BLaER1 treated with 17β-estradiol and CSF1 and Interleukin-3, amounts not matched to agents 10 nM and 100 nM (cell line): ENCODE results near the gene SAMD4A.

ENCODE experiments used
- H3K27ac ChIP-seq, 11 experiments: shearing (Covaris generic); formaldehyde crosslinking; 2 replicates each; pipeline ENCODE4 v1.8.1; 2022
- H3K27me3 ChIP-seq, 11 experiments: shearing (Covaris generic); formaldehyde crosslinking; 2 replicates each; pipeline ENCODE4 v1.8.1; 2022
- H3K36me3 ChIP-seq, 11 experiments: shearing (Covaris generic); formaldehyde crosslinking; 2 replicates each; pipeline ENCODE4 v1.8.1; 2022
- H3K4me1 ChIP-seq, 10 experiments: shearing (Covaris generic); formaldehyde crosslinking; 2 replicates each; pipeline ENCODE4 v1.8.1; 2022
- H3K4me2 ChIP-seq, 11 experiments: shearing (Covaris generic); formaldehyde crosslinking; 2 replicates each; pipeline ENCODE4 v1.8.1; 2022
- H3K4me3 ChIP-seq, 10 experiments: shearing (Covaris generic); formaldehyde crosslinking; 2 replicates each; pipeline ENCODE4 v1.8.1; 2022
- H3K9ac ChIP-seq, 11 experiments: shearing (Covaris generic); formaldehyde crosslinking; 2 replicates each; pipeline ENCODE4 v1.8.1; 2022
- H3K9me3 ChIP-seq, 11 experiments: shearing (Covaris generic); formaldehyde crosslinking; replicated peaks in 1 of 11; 2 replicates each; pipeline ENCODE4 v1.8.1; 2022
- H4K20me1 ChIP-seq, 11 experiments: shearing (Covaris generic); formaldehyde crosslinking; 2 replicates each; pipeline ENCODE4 v1.8.1; 2022
- Cebpa-rat ChIP-seq, 11 experiments: shearing (Covaris generic); IDR thresholded peaks; 2 replicates each; pipeline ENCODE4 v1.8.1; 2022

SAMD4A gene

GRCh38 chr14:54772451-54772881 is 205.5 kb downstream of the SAMD4A start:
- no peak for TF ChIP-seq Cebpa-rat (IDR thresholded peaks at IDR 0.05)
- Histone ChIP-seq H3K27me3 (no peaks in the 10 kb centered on the region), H3K9me3 (no peaks in the 10 kb centered on the region), H3K36me3 (peaks cover 0 to 50% (median 32%) of the 10 kb centered on the region in 11 experiments; a peak in 16 of 22 replicates), H3K9ac (peak overlapping the region; percentile 19 to 69 (median 57); a peak in 18 of 22 replicates), H3K4me3 (no peak overlapping the region; a peak in 2 of 20 replicates), H3K4me2 (peak overlapping the region; percentile 55 to 91 (median 84)), H3K27ac (peak overlapping the region in 10 of 11 experiments; percentile 54 to 77 (median 65); a peak in 21 of 22 replicates), H4K20me1 (peaks cover 0 to 34% (median 7%) of the 10 kb centered on the region in 11 experiments; a peak in 11 of 22 replicates), H3K4me1 (peaks cover 62 to 83% (median 75%) of the 10 kb centered on the region in 10 experiments)

GRCh38 chr14:54773171-54774006 is 206.5 kb downstream of the SAMD4A start:
- Histone ChIP-seq H3K27ac (peak overlapping the region in 10 of 11 experiments; percentile 54 to 77 (median 65); a peak in 21 of 22 replicates), H3K9me3 (no peaks in the 10 kb centered on the region), H3K4me3 (peak overlapping the region in 2 of 10 experiments; percentile 8 to 24; a peak in 3 of 20 replicates), H3K4me1 (peaks cover 71 to 92% (median 84%) of the 10 kb centered on the region in 10 experiments), H4K20me1 (peaks cover 0 to 34% (median 7%) of the 10 kb centered on the region in 11 experiments; a peak in 11 of 22 replicates), H3K4me2 (peak overlapping the region; percentile 55 to 91 (median 84)), H3K27me3 (no peaks in the 10 kb centered on the region), H3K9ac (peak overlapping the region; percentile 19 to 69 (median 57); a peak in 20 of 22 replicates), H3K36me3 (peaks cover 0 to 46% (median 31%) of the 10 kb centered on the region in 11 experiments; a peak in 15 of 22 replicates)
- TF ChIP-seq Cebpa-rat (IDR thresholded peaks at IDR 0.05): no peak

- Histone ChIP-seq H3K36me3 (peaks cover 0 to 46% (median 31%) of the 10 kb centered on the region in 11 experiments; a peak in 16 of 22 replicates), H3K27ac (no peak overlapping the region), H3K4me2 (peak overlapping the region; percentile 55 to 91 (median 87)), H3K9me3 (no peaks in the 10 kb centered on the region), H3K4me1 (peaks cover 83 to 94% (median 92%) of the 10 kb centered on the region in 10 experiments), H3K9ac (peak overlapping the region in 5 of 11 experiments; percentile 4 to 42 (median 35); a peak in 4 of 22 replicates), H4K20me1 (peaks cover 0 to 34% (median 7%) of the 10 kb centered on the region in 11 experiments; a peak in 11 of 22 replicates), H3K4me3 (no peak overlapping the region), H3K27me3 (no peaks in the 10 kb centered on the region)
- TF ChIP-seq Cebpa-rat (IDR thresholded peaks at IDR 0.05): no peak
These were observed 207.9 kb downstream of the SAMD4A start for GRCh38 chr14:54774824-54775223.

GRCh38 chr14:54775486-54776140 is 208.7 kb downstream of the SAMD4A start:
- no peaks in the 10 kb centered on the region for H3K9me3 ChIP-seq
- H3K4me2 ChIP-seq: peak overlapping the region; percentile 55 to 91 (median 87)
- H3K27me3 ChIP-seq: no peaks in the 10 kb centered on the region
- H3K27ac ChIP-seq: peak overlapping the region in 4 of 11 experiments; percentile 24 to 55 (median 35); a peak in 3 of 22 replicates
- 0 out of 20 replicates have a peak overlapping the region, but pooled peaks of 1 of the 10 experiments have one; percentile 47 for H3K4me3 ChIP-seq
- H3K4me1 ChIP-seq: peaks cover 83 to 95% (median 85%) of the 10 kb centered on the region in 10 experiments
- H4K20me1 ChIP-seq: peaks cover 0 to 34% (median 7%) of the 10 kb centered on the region in 11 experiments; a peak in 11 of 22 replicates
- H3K9ac ChIP-seq: peak overlapping the region in 8 of 11 experiments; percentile 0 to 44 (median 34); a peak in 11 of 22 replicates
- no peak for TF ChIP-seq Cebpa-rat (IDR thresholded peaks at IDR 0.05)
- peaks cover 0 to 46% (median 31%) of the 10 kb centered on the region in 11 experiments; a peak in 16 of 22 replicates for H3K36me3 ChIP-seq

- H3K27me3 ChIP-seq: no peaks in the 10 kb centered on the region
- H3K4me3 ChIP-seq: peak overlapping the region; percentile 9 to 51 (median 24); a peak in 14 of 20 replicates
- peaks cover 81 to 100% (median 86%) of the 10 kb centered on the region in 10 experiments for H3K4me1 ChIP-seq
- peak overlapping the region; percentile 55 to 91 (median 87) for H3K4me2 ChIP-seq
- peaks cover 0 to 46% (median 23%) of the 10 kb centered on the region in 11 experiments; a peak in 16 of 22 replicates for H3K36me3 ChIP-seq
- no peaks in the 10 kb centered on the region for H3K9me3 ChIP-seq
- H4K20me1 ChIP-seq: peaks cover 0 to 34% (median 7%) of the 10 kb centered on the region in 11 experiments; a peak in 11 of 22 replicates
- TF ChIP-seq Cebpa-rat (IDR thresholded peaks at IDR 0.05): no peak
- peak overlapping the region in 6 of 11 experiments; percentile 10 to 55 (median 39); a peak in 8 of 22 replicates for H3K27ac ChIP-seq
- peak overlapping the region in 8 of 11 experiments; percentile 4 to 38 (median 30); a peak in 11 of 22 replicates for H3K9ac ChIP-seq
These were observed 209.6 kb downstream of the SAMD4A start for GRCh38 chr14:54776361-54777001.

GRCh38 chr14:54777395-54777794 is 210.5 kb downstream of the SAMD4A start:
- H3K27me3 ChIP-seq: no peaks in the 10 kb centered on the region
- peak overlapping the region in 3 of 11 experiments; percentile 39 to 55 (median 55); a peak in 2 of 22 replicates for H3K27ac ChIP-seq
- H3K4me2 ChIP-seq: peak overlapping the region; percentile 55 to 91 (median 87)
- H3K4me3 ChIP-seq: peak overlapping the region in 1 of 10 experiments; percentile 51; a peak in 1 of 20 replicates
- no peaks in the 10 kb centered on the region for H3K9me3 ChIP-seq
- TF ChIP-seq Cebpa-rat (IDR thresholded peaks at IDR 0.05): no peak
- peaks cover 0 to 47% (median 19%) of the 10 kb centered on the region in 11 experiments; a peak in 13 of 22 replicates for H3K36me3 ChIP-seq
- H3K9ac ChIP-seq: peak overlapping the region in 2 of 11 experiments; percentile 19 to 36; a peak in 2 of 22 replicates
- H4K20me1 ChIP-seq: peaks cover 0 to 34% (median 7%) of the 10 kb centered on the region in 11 experiments; a peak in 11 of 22 replicates
- peaks cover 81 to 100% (median 86%) of the 10 kb centered on the region in 10 experiments for H3K4me1 ChIP-seq

- H3K4me1 ChIP-seq: peaks cover 81 to 98% (median 86%) of the 10 kb centered on the region in 10 experiments
- H3K4me3 ChIP-seq: no peak overlapping the region
- no peaks in the 10 kb centered on the region for H3K27me3 ChIP-seq
These were observed 211.9 kb downstream of the SAMD4A start for GRCh38 chr14:54778618-54779345.

More at GRCh38 chr14:54778618-54779345, 211.9 kb downstream of the SAMD4A start:
- H3K9ac ChIP-seq: 0 out of 22 replicates have a peak overlapping the region, but pooled peaks of 1 of the 11 experiments have one; percentile 15
- H3K36me3 ChIP-seq: peaks cover 0 to 47% (median 19%) of the 10 kb centered on the region in 11 experiments; a peak in 13 of 22 replicates
- no peak overlapping the region for H3K27ac ChIP-seq
- peak overlapping the region; percentile 55 to 91 (median 87) for H3K4me2 ChIP-seq
- TF ChIP-seq Cebpa-rat (IDR thresholded peaks at IDR 0.05): no peak
- H3K9me3 ChIP-seq: no peaks in the 10 kb centered on the region
- H4K20me1 ChIP-seq: peaks cover 0 to 34% (median 2%) of the 10 kb centered on the region in 11 experiments; a peak in 11 of 22 replicates
